Measurements from ENCODE around the gene SNRNP70.

Gene SNRNP70

DNA sequence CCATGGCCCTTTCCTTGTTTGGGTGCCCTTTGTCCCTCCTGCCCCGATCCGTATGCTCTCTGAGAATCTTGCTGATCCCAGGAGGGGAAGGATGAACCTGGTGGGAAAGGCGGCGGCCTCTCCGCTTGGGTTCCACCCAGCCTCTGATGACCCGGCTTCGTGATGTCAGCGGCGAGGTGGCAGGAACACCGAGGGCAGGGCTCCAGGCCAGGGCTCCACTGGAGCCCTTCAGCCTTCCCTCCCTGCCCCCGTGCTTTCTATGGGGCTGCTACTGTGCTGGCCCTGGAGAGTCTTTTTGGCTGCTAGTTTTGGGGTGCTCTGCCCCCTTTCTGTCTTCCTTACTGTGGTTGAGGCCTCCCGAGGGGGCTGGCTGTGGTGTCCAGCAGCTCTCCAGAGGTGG lies 17.1 kb downstream of the SNRNP70 start:
- DNase-seq (ENCODE audit: low spot score): no peak

DNA sequence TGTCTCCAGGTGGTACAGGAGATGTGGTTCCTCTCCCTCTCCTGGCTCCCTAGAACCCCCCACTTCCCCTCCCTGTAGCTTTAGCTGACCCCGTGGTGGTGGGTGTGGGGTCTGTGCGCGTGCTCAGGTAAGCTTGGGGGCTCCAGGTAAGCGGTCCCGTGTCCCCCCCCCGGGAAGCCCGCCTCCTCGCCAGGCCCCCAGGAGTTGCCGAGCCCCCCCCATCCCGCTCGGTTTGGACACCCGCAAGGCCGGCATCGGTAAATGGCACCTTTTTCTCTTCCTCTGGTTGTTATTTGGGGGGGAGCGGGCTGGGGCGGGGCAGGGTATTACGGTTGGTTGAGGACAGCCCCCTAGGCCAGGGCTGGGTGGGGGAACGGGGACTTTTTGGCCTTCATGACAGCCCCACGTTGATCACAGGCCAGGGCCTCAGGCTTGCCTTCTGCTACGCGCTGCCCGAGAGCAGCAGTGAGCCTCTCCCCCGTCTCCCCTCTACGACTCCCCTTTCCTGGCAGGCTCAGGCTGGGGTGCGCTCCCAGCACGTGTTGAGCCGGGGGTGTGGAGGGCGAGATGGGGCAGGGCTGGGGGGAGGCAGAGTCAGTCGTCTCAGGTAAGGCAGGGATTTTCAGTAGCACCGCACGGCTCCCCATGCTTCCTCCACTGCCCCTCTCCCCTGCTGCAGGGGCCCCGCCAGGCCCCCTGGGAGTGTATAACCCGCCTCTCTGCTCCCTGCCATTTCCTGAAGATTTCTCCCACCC lies 18.3 kb downstream of the SNRNP70 start:
- DNase-seq (ENCODE audit: low spot score): no peak

DNA sequence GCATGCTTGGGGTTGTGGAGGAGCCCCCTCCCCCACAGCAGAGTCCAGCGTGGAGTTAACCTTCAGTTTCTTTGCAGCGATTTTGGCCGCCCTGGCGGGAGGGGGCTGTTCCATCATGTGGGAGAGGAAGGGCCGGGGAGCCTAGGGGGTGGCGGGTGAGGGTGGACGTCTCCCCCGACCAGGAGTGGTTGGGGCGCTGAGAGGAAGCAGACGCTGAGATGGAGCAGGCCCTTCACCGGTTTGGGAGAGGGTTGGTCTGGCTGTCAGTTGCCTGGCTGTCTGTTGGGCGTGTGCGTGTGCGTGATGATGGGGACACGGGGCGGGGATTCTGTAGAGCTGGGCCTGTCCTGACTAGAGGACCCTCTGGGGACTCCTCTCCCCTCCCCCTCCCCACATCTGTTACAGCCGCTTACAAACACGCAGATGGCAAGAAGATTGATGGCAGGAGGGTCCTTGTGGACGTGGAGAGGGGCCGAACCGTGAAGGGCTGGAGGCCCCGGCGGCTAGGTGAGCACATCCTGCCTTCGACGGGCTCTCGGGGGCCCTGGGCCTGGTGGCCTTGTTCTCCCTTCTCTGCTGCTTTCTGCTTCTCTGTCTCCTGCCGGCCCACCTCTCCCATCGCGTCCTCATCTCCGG lies 19.1 kb downstream of the SNRNP70 start:
- no peak for DNase-seq (ENCODE audit: low spot score)

GRCh38 chr19:49106648-49107135 lies 21.4 kb downstream of the SNRNP70 start:
- peak; percentile 64 for DNase-seq (ENCODE audit: low spot score)

DNA sequence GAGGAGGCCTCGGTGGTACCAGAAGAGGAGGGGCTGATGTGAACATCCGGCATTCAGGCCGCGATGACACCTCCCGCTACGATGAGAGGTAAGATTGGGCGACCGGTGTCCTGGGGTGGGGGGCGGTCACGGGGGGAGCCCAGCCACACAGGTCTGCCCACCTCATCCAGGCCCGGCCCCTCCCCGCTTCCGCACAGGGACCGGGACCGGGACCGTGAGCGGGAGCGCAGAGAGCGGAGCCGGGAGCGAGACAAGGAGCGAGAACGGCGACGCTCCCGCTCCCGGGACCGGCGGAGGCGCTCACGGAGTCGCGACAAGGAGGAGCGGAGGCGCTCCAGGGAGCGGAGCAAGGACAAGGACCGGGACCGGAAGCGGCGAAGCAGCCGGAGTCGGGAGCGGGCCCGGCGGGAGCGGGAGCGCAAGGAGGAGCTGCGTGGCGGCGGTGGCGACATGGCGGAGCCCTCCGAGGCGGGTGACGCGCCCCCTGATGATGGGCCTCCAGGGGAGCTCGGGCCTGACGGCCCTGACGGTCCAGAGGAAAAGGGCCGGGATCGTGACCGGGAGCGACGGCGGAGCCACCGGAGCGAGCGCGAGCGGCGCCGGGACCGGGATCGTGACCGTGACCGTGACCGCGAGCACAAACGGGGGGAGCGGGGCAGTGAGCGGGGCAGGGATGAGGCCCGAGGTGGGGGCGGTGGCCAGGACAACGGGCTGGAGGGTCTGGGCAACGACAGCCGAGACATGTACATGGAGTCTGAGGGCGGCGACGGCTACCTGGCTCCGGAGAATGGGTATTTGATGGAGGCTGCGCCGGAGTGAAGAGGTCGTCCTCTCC lies 22.6 kb downstream of the SNRNP70 start:
- no peak for DNase-seq (ENCODE audit: low spot score)

- no peak for DNase-seq (ENCODE audit: low spot score)
These were observed 23.8 kb downstream of the SNRNP70 start for GRCh38 chr19:49109051-49109450.

GRCh38 chr19:49109569-49110233 lies 24.4 kb downstream of the SNRNP70 start:
- no peak for DNase-seq (ENCODE audit: low spot score)

DNA sequence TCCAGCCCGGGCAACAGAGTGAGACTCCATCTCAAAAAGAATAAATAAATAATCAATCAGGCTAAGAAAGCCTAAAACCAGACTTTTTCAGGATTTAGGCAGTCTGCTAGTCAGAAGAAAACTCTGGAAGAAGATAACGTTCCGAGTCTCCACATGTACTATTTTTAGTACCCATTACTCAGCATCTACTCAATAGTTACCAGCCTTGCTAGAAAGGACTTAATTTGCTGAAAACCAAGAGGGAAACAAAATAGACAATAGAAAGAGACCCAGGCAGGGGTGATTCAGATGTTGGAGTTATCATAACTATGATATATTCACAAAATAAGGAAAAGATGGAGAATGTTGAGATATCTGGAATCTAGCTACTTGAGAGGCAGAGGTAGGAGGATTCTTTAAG lies 25.3 kb downstream of the SNRNP70 start:
- no peak for DNase-seq (ENCODE audit: low spot score)

GRCh38 chr19:49111218-49111998 lies 26.2 kb downstream of the SNRNP70 start:
- no peak for DNase-seq (ENCODE audit: low spot score)

DNA sequence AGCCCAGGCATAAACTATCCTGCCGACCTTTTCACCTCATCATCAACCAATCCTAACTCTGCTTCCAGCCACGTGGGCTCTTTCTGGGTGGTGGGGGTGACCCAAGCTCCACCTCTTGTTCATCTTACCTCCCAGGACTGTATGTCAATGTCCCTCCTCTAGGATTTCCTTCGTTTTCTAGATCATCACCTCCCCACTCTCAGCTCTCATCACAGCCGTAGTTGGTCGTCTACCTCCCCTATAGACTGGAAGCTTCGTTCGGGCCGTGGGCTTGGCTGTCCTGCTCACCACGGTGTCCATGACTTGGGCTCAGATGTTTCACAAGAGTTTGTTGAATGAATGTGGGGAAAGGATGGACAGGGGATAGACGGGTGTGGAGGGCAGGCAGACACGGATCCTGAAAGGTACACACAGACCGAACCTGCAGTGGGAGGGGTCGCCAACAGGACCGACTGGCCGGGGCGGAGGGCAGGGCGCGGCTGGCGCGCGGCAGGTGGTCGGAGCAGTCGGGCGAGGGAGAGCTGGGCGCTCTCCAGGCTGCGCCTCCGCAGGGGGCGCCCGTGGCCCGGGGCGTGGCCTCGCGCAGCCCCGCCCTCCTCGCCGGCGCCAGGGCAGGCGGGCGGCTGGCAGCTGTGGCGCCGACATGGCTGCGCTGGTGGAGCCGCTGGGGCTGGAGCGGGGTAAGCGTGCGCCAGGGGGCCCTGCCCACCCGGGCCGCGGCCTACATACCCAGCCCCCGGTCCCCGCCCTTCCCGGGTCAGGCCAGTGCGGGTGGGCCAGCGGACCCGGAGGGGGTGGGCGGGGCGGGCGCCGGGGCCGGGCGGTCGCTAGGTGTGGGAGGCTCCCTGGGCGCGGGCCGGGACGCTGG lies 28.7 kb downstream of the SNRNP70 start, which contains the start of gene LIN7B:
Gene LIN7B (plus strand): TSS at position 609 of the 868 bp plus-strand sequence. CDS start 35 bp downstream, at position 644.
- peak; percentile 77 for DNase-seq (ENCODE audit: low spot score)

GRCh38 chr19:49114630-49115363 lies 29.5 kb downstream of the SNRNP70 start:
- DNase-seq (ENCODE audit: low spot score): no peak

DNA sequence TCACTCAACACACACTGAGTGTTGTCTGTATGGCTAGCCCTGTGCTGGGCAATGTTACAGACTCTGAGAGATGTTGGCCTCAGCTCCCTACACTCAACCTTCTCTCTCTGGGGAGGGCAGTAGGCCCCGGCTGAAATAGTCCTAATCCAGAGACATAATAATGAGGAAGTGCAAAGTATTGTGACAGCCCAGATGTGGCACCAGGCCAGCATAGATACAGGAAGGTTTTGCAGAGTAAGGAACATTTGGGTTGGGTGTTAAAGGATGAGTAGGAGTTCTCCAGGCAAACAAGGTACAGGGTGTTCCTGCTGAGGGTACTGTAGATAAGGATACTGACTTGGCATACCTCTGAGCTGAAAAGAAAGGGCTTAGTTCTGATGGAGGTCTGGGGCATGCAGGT lies 31.3 kb downstream of the SNRNP70 start:
- no peak for DNase-seq (ENCODE audit: low spot score)

DNA sequence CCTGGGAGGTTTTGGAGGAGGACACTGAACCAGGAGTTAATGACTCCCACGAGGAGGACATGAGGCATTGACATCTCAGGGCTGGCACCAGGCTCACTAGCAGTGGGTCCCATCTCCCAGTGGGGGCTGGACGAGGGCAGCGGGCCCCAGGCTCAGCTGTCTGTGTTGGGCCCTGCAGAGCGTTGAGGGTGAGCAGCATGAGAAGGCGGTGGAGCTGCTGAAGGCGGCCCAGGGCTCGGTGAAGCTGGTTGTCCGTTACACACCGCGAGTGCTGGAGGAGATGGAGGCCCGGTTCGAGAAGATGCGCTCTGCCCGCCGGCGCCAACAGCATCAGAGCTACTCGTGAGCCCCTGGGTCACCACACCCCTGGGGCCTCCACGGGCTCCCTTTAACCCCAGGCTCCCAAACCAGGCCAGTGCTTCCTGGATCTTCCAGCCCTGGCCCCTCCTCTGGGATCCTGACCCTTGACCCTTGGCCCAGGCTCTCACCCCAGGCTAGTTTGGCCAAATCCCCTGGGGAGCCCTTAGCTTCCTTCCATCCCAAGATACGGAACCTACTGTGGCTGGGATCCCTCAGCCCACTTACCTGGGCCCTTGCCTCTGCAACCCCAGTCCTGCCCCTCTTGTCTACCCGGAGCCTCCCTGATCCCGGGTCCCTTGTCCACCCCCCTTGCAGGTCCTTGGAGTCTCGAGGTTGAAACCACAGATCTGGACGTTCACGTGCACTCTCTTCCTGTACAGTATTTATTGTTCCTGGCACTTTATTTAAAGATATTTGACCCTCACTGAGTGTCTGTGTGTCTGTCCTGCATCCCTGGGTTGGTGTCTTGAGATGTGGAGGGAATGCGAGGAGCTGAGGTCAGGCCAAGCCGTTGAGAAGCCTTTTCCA lies 32.7 kb downstream of the SNRNP70 start:
- DNase-seq (ENCODE audit: low spot score): no peak

- DNase-seq (ENCODE audit: low spot score): peak; percentile 95
These were observed 33.5 kb downstream of the SNRNP70 start, which contains the start of gene C19orf73 for GRCh38 chr19:49118565-49119410. Gene C19orf73 (minus strand): TSS chr19:49119143. CDS start chr19:49119022, 121 bp downstream.

DNA sequence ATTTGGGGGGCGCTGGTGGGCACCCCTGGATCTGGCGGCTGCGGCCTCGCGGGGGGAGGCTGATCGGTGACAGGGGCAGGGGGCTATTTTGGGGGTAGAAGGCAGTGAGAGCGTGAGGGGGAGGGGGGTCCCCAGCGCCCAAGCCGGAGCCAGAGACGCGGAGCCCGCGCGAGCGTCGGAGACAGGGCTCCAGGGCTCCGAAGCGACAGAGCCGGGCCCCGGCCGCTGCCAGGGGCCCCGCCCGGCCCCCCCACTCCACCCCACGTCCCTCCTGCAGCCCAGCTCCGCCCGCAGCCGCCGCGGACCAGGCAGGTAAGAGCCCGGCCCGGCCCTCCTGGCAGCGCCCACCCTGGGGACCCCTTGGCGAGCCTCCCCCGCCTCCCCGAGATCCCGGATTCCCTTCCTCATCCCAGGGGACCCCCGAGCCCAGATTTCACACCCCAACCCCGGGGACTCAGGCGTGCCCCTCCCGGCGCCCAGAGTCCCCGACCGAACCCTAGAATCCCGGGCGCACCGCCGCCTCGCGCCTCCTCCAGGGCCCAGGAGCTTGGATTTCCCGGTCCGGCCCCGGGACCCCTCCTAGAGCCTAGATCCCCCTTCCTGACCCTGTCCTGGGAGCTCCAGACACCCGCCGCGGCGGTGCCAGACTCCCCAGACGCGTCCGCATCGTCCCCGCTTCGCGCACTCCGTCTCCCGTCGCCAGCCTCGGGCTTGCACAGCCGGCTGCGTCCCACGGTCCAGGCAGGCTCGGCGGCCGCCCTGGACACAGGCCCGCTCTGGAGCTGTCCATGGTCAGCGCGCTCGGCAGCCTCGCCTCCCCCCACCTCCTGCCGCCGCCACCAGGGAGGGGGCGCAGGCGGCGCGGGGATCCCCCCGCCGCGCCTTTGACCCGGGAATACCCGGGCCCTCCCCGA lies 34.4 kb downstream of the SNRNP70 start, which contains the start of gene PPFIA3:
Gene PPFIA3 (plus strand): TSS at position 134 of the 914 bp plus-strand sequence. CDS start 8,330 bp downstream, outside the sequence.
- peak; percentile 54 for DNase-seq (ENCODE audit: low spot score)

GRCh38 chr19:49120325-49120683 lies 35.1 kb downstream of the SNRNP70 start:
- no peak for DNase-seq (ENCODE audit: low spot score)

Measured in kidney tubule cell (primary cell).